Smooth muscle cell (in vitro differentiated cells): ENCODE measurements around the gene USP5. TPM values are rescaled to one million over a fixed set of nuclear protein-coding genes. Genes with fewer than 3 reads are reported as not detected.
A peak's percentile ranks its signal among the peaks of the same experiment; 100 is the strongest.
"Not testable (repeated sequence)": the region's sequence is repeated elsewhere in the genome, so short reads cannot be mapped to it uniquely, and the experiment has no call there.

ENCODE experiments used
- DNase-seq: peaks from one replicate; lab custom pipeline; 2025; ENCODE audit not compliant: unreplicated experiment; lab: John Stamatoyannopoulos, UW
- H2AFZ ChIP-seq: fragments of 200-600 bp; sonication (generic); 2 replicates; pipeline ENCODE4 v1.6.0; 2016; ENCODE audit warnings: antibody characterized with exemption, low read depth, mild to moderate bottlenecking
- H3F3A ChIP-seq: fragments of 200-600 bp; sonication (generic); 2 replicates; pipeline ENCODE4 v1.6.0; 2017; ENCODE audit warnings: antibody characterized with exemption, low read depth
- H3K27ac ChIP-seq: fragments of 200-600 bp; sonication (generic); 2 replicates; pipeline ENCODE4 v1.5.1; 2016; ENCODE audit warnings: low read depth, mild to moderate bottlenecking
- H3K27me3 ChIP-seq: fragments of 200-600 bp; sonication (generic); 2 replicates; pipeline ENCODE4 v1.6.1; 2016; ENCODE audit warnings: low read depth, mild to moderate bottlenecking
- H3K36me3 ChIP-seq: fragments of 200-600 bp; sonication (generic); 2 replicates; pipeline ENCODE4 v1.5.1; 2016; ENCODE audit warnings: low read depth
- H3K4me1 ChIP-seq: fragments of 200-600 bp; sonication (generic); 2 replicates; pipeline ENCODE4 v1.5.1; 2016; ENCODE audit warnings: low read depth
- H3K4me2 ChIP-seq: fragments of 200-600 bp; sonication (generic); 2 replicates; pipeline ENCODE4 v1.6.0; 2016; ENCODE audit warnings: mild to moderate bottlenecking
- H3K4me3 ChIP-seq: fragments of 200-600 bp; sonication (generic); 2 replicates; pipeline ENCODE4 v1.5.1; 2016; ENCODE audit warnings: mild to moderate bottlenecking
- H3K79me2 ChIP-seq: fragments of 200-600 bp; sonication (generic); 2 replicates; pipeline ENCODE4 v1.6.0; 2016; ENCODE audit warnings: low read depth, mild to moderate bottlenecking
- H3K9ac ChIP-seq: fragments of 200-600 bp; sonication (generic); 2 replicates; pipeline ENCODE4 v1.6.0; 2016; ENCODE audit warnings: low read depth
- H3K9me3 ChIP-seq: fragments of 200-600 bp; sonication (generic); replicated peaks from 2 replicates; pipeline ENCODE4 v1.5.1; 2016; ENCODE audit warnings: low read depth
- H4K20me1 ChIP-seq: fragments of 200-600 bp; sonication (generic); 2 replicates; pipeline ENCODE4 v1.6.0; 2016; ENCODE audit warnings: low read depth
- CTCF ChIP-seq: fragments of 200-600 bp; sonication (generic); IDR thresholded peaks from 2 replicates; pipeline ENCODE4 v1.5.1; 2017; ENCODE audit warnings: borderline replicate concordance, mild to moderate bottlenecking, antibody characterized with exemption; ENCODE audit not compliant: insufficient read depth, poor library complexity, severe bottlenecking
- WGBS: methylation state at CpG from one replicate; pipeline ENCODE4 v1.1.7; 2016; ENCODE audit warnings: low lambda C conversion rate; 5-methylcytosine and 5-hydroxymethylcytosine counted together
- polyA plus RNA-seq: library from polyadenylated mRNA; unstranded; fragments of >200 nt; fragmentation: Nextera tagmentation; extraction: Ambion mirVana; gene quantifications from 2 replicates; pipeline ENCODE4 v1.2.1, GENCODE V29; 2016
- total RNA-seq: library from RNA; depleted of rRNA; stranded (reverse); fragments of >200 nt; gene quantifications from 2 replicates; pipeline ENCODE4 v1.2.3, GENCODE V29; 2014

USP5 gene
- total and polyA plus RNA-seq, 2 experiments from 2014 or later = 51.3 to 64.9 TPM

- Histone ChIP-seq H3K27ac (peak overlapping the region; percentile 90), H3K9ac (peak overlapping the region; percentile 82), H3K4me1 (peaks cover 16% of the 10 kb centered on the region), H3F3A (no peaks in the 10 kb centered on the region), H3K79me2 (no peaks in the 10 kb centered on the region), H3K4me2 (peak overlapping the region; percentile 96), H2AFZ (peak overlapping the region; percentile 96), H4K20me1 (no peaks in the 10 kb centered on the region), H3K27me3 (no peaks in the 10 kb centered on the region), H3K4me3 (peak overlapping the region; percentile 59), H3K36me3 (no peaks in the 10 kb centered on the region), H3K9me3 (no peaks in the 10 kb centered on the region)
- peak; percentile 95 for DNase-seq
- WGBS = 6% methylated on average over 50 of the region's 68 CpGs
- peak; percentile 65 for TF ChIP-seq CTCF
Measured at GRCh38 chr12:6890789-6891645, 39.1 kb downstream of the USP5 start.

GRCh38 chr12:6891646-6892001 is 39.7 kb downstream of the USP5 start:
- H4K20me1 ChIP-seq = no peaks in the 10 kb centered on the region
- H3K79me2 ChIP-seq = no peaks in the 10 kb centered on the region
- H3K9me3 ChIP-seq = no peaks in the 10 kb centered on the region
- H2AFZ ChIP-seq = peak overlapping the region; percentile 96
- peak overlapping the region; percentile 82 for H3K9ac ChIP-seq
- H3K4me3 ChIP-seq = peak overlapping the region; percentile 59
- DNase-seq = no peak
- no peaks in the 10 kb centered on the region for H3K36me3 ChIP-seq
- peaks cover 16% of the 10 kb centered on the region for H3K4me1 ChIP-seq
- WGBS = 92% methylated on average over 5 of the region's 5 CpGs
- peak overlapping the region; percentile 90 for H3K27ac ChIP-seq
- H3K4me2 ChIP-seq = peak overlapping the region; percentile 96
- TF ChIP-seq CTCF = no peak
- H3F3A ChIP-seq = no peaks in the 10 kb centered on the region
- no peaks in the 10 kb centered on the region for H3K27me3 ChIP-seq

GRCh38 chr12:6892683-6893082 is 40.7 kb downstream of the USP5 start:
- H3K9ac ChIP-seq, H3K79me2 ChIP-seq, H3K27me3 ChIP-seq, DNase-seq, H2AFZ ChIP-seq, H3K4me3 ChIP-seq, H3K36me3 ChIP-seq, H3K27ac ChIP-seq, H3K9me3 ChIP-seq, H3K4me2 ChIP-seq, H4K20me1 ChIP-seq, H3F3A ChIP-seq: not testable (repeated sequence)
- H3K4me1 ChIP-seq = peaks cover 11% of the 10 kb centered on the region
- 98% methylated on average over 3 of the region's 3 CpGs for WGBS

GRCh38 chr12:6894321-6894720 is 42.4 kb downstream of the USP5 start:
- TF ChIP-seq CTCF = no peak
- H3K4me1 ChIP-seq = peaks cover 11% of the 10 kb centered on the region
- H3K36me3 ChIP-seq = no peaks in the 10 kb centered on the region
- no peaks in the 10 kb centered on the region for H3K79me2 ChIP-seq
- no peak overlapping the region for H3K4me2 ChIP-seq
- DNase-seq = no peak
- H3K4me3 ChIP-seq = no peak overlapping the region
- H3K27ac ChIP-seq = no peak overlapping the region
- H3K9me3 ChIP-seq = no peaks in the 10 kb centered on the region
- H4K20me1 ChIP-seq = no peaks in the 10 kb centered on the region
- H3K9ac ChIP-seq = no peak overlapping the region
- WGBS = 88% methylated on average over 3 of the region's 3 CpGs
- H3F3A ChIP-seq = no peaks in the 10 kb centered on the region
- no peak overlapping the region for H2AFZ ChIP-seq
- H3K27me3 ChIP-seq = no peaks in the 10 kb centered on the region
